Measurements from ENCODE around the gene HES5. TPM values are rescaled to one million over a fixed set of nuclear protein-coding genes. Genes with fewer than 3 reads are reported as not detected.

HES5 gene
- total and polyA plus RNA-seq, 10 of the 15 experiments (the other 5 are each of a cell fraction or from before 2014, with no cell fraction given) = 0.12 to 0.15 TPM; not detected in 8

DNA sequence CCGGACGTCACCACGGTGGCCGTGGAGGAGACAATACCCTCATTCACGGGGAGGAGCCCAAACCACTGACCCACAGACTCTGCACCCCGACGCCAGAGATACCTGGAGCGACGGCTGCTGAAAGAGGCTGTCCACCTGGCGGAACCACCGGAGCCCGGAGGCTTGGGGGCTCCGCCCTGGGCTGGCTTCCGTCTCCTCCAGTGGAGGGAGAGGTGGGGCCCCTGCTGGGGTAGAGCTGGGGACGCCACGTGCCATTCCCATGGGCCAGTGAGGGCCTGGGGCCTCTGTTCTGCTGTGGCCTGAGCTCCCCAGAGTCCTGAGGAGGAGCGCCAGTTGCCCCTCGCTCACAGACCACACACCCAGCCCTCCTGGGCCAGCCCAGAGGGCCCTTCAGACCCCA is 33.1 kb upstream of the HES5 start (continued):
- TF ChIP-seq, protein P1, sequence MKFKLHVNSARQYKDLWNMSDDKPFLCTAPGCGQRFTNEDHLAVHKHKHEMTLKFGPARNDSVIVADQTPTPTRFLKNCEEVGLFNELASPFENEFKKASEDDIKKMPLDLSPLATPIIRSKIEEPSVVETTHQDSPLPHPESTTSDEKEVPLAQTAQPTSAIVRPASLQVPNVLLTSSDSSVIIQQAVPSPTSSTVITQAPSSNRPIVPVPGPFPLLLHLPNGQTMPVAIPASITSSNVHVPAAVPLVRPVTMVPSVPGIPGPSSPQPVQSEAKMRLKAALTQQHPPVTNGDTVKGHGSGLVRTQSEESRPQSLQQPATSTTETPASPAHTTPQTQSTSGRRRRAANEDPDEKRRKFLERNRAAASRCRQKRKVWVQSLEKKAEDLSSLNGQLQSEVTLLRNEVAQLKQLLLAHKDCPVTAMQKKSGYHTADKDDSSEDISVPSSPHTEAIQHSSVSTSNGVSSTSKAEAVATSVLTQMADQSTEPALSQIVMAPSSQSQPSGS (IDR thresholded peaks at IDR 0.05; ENCODE audit: low read length) = no peak
- TF ChIP-seq, protein P2, sequence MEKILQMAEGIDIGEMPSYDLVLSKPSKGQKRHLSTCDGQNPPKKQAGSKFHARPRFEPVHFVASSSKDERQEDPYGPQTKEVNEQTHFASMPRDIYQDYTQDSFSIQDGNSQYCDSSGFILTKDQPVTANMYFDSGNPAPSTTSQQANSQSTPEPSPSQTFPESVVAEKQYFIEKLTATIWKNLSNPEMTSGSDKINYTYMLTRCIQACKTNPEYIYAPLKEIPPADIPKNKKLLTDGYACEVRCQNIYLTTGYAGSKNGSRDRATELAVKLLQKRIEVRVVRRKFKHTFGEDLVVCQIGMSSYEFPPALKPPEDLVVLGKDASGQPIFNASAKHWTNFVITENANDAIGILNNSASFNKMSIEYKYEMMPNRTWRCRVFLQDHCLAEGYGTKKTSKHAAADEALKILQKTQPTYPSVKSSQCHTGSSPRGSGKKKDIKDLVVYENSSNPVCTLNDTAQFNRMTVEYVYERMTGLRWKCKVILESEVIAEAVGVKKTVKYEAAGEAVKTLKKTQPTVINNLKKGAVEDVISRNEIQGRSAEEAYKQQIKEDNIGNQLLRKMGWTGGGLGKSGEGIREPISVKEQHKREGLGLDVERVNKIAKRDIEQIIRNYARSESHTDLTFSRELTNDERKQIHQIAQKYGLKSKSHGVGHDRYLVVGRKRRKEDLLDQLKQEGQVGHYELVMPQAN (conservative IDR thresholded peaks at IDR 0.05) = no peak
- TF ChIP-seq YBX1 (IDR thresholded peaks at IDR 0.05) (no peak), NFIC (IDR thresholded peaks at IDR 0.05; ENCODE audit: low read depth, low read length) (no peak), SMC3 (IDR thresholded peaks at IDR 0.05; ENCODE audit: borderline replicate concordance, low read length) (no peak), GABPA (IDR thresholded peaks at IDR 0.05; ENCODE audit: low read depth) (no peak), ZZZ3 (IDR thresholded peaks at IDR 0.05; ENCODE audit: control insufficient read depth, insufficient read length, low read depth) (no peak), STAT1 (conservative IDR thresholded peaks at IDR 0.05) (no peak), RAD21 (IDR thresholded peaks at IDR 0.05; ENCODE audit: insufficient read depth, low read depth, low read length) (no peak), RB1 (IDR thresholded peaks at IDR 0.05; ENCODE audit: borderline replicate concordance) (no peak), ZNF207 (IDR thresholded peaks at IDR 0.05; ENCODE audit: borderline replicate concordance) (no peak)
- TF ChIP-seq, protein P3, sequence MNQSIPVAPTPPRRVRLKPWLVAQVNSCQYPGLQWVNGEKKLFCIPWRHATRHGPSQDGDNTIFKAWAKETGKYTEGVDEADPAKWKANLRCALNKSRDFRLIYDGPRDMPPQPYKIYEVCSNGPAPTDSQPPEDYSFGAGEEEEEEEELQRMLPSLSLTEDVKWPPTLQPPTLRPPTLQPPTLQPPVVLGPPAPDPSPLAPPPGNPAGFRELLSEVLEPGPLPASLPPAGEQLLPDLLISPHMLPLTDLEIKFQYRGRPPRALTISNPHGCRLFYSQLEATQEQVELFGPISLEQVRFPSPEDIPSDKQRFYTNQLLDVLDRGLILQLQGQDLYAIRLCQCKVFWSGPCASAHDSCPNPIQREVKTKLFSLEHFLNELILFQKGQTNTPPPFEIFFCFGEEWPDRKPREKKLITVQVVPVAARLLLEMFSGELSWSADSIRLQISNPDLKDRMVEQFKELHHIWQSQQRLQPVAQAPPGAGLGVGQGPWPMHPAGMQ (IDR thresholded peaks at IDR 0.05; ENCODE audit: borderline replicate concordance) = no peak
